HG03457 (cell line): ENCODE results near the gene LSM4.
A peak's percentile ranks its signal among the peaks of the same experiment; 100 is the strongest.
"Not testable (repeated sequence)": the region's sequence is repeated elsewhere in the genome, so short reads cannot be mapped to it uniquely, and the experiment has no call there.

Experiments used
- ATAC-seq: cut with Tn5 transposase; IDR thresholded peaks from one replicate; pipeline ENCODE4 v1.9.1; 2021; ENCODE audit warnings: moderate number of reproducible peaks; ENCODE audit not compliant: unreplicated experiment

Gene LSM4

DNA sequence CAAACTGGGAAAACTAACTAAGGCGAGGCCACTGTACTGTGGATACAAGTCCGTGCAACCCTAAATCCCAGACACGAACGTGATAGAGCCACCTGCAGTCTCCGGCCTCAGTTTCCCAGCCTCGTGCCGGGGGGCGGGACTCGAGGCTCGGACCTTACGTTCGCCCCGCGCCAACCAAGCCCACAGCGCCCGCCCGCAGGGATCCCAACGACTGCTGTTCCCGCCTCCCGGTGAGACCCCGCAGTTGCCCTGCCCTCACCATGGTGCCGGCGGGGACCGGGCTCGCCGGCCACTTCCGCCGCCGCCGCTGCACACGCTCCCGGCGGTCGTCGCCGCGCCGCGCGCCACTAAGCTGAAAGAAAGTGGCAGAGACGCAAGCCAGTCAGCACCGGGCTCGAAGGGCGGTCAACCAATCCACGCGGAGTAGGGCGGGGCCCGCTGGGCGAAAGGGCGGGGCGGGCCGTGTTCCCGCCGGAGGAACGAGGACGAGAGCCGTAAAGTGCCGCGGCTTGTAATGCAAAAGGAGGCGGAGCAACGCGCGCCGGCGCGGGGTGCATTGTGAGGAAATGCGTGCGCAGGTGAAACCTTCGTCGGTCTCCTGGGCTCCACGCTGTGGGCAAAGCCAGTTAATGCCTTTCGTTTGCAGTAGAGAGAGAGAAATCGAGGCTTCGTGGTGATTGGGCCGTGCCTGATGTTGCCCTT is at the start of gene LSM4:
Gene LSM4, minus strand, starts transcription at position 318 of the 702 bp plus-strand sequence. Its CDS starts 56 bp downstream, at position 262.
- peak; percentile 76 for ATAC-seq

DNA sequence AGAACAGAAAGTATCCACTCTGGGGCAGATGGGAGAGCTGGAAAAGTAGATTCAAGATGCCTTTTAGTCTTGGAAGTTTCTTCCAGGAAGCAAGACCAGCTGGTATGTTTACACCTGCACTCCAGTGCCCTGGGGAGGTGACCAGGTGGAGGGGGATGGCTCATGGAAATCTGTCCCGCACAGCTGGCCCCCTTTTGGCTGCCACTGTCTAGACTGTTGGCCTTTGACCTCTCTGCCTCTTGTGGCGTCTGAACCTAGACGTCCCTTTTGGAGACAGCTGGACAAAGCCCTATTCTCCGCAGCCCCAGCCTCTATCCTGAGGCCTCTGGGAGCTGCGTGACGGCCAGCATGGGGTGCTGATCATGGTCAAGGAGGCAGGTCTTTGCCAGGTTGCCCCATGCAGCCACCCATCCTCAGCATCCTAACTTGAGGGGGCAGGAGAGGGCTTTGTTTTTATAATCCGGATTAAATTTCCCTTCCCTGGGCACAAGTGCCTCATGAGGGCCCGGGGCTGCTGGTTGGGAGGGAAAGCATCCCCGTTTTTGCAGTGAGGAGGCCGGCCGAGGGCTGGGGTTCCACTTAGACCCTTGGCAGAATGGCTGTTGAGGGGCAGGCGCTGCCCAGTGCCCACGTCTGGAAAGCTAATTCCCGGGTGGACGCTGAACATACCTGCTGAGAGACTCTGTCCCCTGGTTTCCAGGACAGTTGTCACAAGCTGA is 45.8 kb upstream of the LSM4 start:
- ATAC-seq = no peak

DNA sequence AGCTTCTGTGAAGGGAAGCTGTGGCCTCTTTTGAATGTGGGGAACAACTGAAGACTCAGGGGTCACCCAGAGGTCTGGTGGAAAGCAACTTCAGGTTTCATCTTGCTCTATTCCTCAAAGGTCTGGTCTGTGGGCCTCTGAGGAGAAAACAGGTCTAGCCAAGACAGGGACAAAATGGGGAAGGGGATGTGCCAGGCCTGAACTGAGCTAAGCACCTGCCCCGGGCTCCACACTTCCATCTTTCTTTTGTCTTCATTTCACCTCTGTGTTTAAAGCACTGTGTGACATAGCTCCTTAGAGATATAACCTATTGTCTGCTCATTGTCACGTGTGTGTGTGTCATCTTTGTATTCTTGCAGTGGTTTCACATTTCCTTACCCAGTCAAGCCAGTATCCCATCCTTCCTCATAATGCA is 43.2 kb upstream of the LSM4 start:
- ATAC-seq = no peak

DNA sequence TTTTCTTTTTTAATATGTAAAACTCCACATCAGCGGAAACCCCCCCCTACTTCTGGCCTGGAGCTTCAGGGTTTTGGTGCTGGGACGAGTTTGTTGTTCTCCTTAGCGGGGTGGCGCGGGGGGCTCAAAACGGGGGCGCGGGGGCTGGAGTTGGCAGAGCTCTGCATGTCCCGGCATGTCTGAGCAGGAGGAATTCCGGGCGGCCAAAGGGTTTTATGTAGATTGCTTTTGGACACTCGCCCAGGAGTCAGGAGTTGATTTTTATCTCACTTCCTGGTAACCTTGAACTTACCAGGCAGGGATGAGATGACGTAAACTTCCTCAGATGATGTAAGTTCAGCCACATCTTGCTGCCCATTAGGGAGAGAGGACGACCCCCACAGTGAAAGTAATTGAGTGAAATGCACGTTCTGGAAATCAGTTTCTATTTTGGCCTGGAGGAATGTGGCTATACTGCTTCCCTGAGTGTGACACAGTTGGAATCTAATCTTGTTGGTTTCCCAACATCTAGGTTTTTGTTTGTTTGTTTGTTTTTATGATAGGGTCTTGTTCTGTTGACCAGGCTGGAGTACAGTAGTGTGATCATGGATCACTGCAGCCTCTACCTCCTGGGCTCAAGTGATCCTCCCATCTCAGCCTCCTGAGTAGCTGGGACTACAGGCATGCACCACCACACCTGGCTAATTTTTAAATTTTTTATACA is 42.1 kb upstream of the LSM4 start:
- ATAC-seq = no peak

DNA sequence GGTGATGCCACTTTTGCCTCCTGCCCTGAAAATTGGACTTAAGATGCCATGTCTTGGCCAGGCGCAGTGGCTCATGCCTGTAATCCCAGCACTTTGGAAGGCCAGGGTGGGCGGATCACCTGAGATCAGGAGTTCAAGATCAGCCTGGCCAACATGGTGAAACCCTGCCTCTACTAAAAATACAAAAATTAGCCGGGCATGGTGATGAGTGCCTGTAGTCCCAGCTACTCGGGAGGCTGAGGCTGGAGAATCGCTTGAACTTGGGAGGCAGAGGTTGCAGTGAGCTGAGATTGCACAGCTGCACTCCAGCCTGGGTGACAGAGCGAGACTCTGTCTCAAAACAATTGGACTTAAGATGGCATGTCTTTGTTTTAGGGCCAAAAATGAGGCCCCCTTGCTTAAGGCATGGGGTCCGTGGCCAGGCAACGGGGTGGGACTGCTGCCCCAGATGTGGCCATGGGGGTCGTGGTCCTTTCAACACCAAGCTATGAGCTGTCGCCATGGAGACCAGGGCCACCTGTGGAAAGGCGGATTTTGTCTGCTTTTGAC is 41.5 kb upstream of the LSM4 start:
- not testable (repeated sequence) for ATAC-seq

DNA sequence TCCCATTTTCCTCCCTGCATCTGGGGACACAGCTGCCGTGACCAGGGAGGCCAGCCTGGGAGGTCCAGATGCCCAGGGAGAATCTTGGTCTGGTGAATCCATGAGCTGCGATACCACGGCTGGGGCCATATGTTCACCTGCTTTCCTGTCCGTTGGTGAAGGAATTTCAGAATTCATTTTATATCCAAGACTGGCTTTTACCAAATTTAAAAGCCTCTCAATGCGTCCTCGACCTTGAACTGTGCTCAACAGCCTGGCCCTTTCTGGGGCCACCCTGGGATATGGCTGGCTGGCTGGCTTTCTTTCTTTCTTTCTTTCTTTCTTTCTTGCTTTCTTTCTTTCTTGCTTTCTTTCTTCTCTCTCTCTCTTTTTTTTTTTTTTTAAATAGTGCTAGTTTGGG is 40.9 kb upstream of the LSM4 start:
- ATAC-seq = no peak

DNA sequence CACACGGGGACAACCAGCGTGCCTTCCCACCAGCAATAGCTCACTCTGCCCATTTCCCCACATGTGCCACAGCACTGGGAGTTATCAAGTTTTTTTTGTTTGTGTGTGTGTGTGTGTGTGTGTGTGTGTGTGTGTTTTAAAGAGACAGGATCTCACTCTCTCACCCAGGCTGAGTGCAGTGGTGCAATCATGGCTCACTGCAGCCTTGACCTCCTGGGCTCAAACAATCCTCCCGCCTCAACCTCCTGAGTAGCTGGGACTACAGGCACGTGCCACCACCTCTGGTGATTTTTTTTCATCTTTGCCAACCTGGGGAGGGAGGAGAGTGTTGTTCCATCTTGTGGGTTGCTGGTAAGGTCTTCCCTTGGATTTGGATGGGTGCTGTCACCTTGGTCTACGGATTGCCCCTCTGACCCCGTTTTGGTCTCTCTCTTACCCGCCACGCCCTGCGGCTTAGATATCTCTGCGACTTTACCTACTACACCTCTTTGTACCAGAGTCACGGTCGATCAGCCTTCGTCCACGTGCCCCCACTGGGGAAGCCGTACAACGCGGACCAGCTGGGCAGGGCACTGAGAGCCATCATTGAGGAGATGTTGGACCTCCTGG is 40.2 kb upstream of the LSM4 start:
- ATAC-seq = no peak

DNA sequence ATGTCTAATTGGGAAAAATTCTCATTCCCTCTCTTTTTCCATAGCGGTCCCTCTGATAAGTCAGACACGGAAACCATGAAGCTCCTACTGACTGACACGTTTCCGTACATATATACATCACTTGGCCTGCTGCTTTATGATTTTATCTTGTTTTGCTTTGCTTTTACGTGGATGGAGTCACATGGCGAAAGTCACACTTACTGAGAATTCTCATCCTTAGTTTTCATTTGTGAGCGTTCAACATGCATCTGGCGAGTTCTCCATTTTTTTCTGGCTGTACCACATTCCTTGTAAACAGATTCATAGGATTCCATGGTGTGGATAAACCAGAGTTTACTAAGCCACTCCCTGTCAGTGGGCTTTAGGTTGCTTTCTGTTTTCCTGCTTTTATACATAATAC is 38.8 kb upstream of the LSM4 start:
- ATAC-seq = no peak

DNA sequence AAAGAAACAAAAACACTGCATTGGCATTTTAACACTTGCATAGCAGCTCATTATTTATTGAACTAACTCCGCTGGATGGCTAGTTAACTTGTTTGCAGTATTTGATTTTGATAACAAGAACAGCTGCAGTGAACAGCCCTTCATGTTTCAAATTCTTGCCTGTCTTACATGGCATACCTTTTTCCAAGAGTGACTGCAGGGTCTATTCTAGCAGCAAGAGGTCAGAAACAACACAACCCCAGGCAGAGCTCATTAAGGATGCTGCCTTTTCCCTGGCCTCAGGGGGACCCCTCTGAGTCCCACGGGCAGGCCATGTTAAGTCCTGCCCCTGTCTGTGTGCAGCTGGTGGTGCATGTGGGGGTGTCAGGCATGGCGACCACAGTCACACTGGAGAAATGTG is 34.2 kb upstream of the LSM4 start:
- ATAC-seq = no peak

DNA sequence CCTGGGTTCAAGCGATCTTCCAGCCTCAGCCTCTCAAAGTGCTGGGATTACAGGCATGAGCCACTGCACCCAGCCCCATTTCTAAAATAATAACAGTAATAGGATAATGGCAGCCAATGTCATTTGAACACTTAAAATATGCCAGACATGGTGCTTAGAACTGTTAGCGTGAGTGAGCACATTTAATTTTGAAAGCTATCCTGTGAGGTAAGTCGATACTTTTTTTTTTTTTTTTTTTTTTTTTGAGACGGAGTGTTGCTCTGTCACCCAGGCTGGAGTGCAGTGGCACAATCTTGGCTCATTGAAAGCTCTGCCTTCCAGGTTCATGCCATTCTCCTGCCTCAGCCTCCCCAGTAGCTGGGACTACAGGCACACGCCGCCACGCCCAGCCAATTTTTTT is 31.9 kb upstream of the LSM4 start:
- ATAC-seq = not testable (repeated sequence)

DNA sequence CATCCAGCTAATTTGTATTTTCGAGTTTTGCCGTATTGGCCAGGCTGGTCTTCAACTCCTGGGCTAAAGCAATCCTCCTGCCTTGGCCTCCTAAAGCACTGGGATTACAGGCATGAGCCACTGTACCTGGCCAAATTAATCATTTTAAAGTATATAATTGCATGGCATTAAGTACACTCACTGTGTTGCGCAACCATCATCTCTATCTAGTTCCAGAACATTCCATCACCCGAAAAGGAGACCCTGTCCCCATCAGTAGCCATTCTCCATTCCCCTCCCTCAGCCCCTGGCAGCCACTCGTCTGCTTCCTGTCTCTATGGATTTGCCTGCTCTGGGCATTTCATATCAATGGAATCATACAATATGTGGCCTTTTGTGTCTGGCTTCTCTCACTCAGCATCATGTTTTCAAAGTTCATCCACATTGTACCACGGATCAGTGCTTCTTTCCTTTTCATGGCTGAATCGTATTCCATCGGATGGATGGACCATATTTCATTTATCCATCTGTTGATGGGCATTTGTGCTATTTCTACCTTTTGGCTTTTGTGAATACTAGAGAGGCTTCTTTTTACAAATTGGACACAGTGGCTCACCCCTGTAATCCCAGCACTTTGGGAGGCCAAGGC is 30.6 kb upstream of the LSM4 start:
- ATAC-seq = no peak

DNA sequence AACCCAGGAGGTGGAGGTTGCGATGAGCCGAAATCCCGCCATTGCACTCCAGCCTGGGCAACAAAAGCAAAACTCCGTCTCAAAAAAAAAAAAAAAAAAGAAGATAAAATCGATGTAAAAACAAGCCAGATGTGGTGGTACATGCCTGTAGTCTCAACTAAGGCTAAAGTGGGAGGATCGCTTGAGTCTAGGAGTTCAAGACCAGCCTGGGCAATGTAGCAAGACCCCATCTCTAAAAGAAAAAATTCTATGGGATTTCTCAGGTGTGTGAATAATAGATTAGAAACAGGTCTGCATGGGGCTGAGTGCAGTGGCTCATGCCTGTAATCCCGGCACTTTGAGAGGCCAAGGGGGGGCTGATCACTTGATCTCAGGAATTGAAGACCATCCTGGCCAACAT is 28.7 kb upstream of the LSM4 start:
- no peak for ATAC-seq

DNA sequence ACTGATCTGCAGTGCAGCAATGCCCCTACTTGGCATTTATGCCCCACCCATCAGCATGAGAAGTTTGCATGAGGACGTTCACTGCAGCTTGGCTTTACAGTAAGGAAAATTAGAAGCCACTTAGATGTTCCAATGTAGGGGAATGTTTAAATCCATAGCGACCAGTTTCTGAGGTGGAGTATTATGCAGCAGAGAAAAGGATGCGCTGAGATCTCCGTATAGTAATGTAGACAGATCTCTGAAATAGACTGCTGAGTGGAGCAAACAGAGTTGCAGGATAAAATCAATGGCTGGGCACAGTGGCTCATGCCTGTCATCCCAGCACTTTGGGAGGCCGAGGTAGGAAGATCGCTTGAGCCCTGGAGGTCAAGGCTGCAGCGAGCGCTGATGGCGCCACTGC is 27.6 kb upstream of the LSM4 start:
- no peak for ATAC-seq

DNA sequence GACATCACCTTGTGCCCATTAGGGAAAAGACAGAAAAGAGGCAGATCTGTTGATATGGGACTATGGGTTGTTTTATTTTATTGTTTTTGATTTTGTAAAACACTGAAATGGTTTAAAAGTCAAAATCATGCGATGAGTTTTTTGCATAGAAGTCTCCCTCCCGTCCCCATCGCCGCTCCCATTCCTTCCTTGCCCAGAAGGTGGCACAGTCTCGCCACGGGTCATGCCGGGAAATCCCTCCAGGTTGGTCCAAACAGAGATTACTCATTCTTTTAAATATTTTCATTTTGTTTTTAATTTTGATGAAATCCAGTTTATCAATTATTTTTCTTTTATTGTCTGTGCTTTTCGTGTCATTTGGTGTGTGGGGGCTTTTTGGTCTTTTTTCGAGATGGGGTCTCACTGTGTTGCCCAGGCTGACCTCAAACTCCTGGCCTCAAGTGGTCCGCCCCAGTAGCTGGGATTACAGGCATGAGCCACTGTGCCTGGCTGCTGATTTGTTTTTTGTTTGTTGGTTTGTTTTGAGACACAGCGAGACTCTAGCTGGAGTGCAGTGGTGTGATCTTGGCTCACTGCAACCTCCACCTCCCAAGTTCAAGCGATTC is 26.8 kb upstream of the LSM4 start:
- no peak for ATAC-seq

DNA sequence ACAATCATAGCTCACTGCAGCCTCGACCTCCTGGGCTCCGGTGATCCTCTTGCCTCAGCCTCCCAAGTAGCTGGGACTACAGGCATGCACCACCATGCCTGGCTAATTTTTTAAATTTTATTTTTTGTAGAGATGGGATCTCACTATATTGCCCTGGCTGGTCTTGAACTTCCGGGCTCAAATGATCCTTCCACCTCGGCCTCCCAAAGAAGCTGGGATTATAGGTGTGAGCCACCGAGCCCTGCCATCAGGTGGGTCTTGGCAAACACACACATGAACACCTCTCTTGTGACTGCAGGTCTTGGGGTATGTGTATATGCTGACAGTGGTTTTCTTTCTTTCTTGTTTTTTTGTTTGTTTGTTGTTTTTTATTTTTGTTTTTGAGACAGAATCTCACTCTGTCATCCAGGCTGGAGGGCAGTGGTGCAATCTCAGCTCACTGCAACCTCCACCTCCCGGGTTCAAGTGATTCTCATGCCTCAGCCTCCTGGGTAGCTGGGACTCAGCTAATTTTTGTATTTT is 26.0 kb upstream of the LSM4 start:
- ATAC-seq = not testable (repeated sequence)

DNA sequence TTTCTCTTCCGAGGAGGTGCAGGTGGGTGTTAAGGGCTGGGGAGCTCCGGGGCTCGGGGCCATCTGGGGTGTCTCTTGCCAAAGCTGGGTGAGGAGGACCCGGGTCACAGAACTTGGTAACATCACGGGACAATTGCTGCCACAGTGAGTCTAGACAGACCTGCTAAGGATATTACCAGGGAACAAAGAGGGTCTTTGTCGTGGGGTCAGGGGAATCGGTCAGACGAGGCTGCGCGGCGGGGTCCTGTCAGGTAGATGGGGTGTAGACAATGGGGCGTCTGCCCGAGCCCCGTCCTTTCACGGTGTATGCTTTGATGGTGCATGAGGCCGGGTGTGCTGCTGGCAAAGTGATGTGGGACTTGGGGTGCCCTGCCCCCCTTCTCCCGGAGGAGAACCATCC is 25.3 kb upstream of the LSM4 start:
- no peak for ATAC-seq

DNA sequence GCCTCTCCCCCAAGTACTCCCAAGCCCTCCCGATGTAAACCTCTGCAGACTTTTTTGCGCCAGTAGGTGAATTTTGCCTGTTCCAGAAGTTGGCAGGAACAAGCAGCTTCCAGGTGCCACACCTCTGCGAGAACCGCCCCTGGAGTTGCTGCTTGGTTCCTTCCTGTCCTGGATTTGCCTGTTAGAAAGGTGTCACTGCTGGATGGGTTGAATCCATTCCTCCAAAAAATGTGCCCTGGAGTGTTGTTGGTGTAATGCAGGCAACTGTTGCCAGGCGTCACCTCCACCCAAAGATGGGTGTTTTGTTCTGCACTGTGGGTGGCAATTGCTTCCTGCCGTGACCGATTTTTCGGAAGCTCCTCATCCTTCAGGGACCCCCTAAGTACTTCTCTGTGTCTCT is 23.2 kb upstream of the LSM4 start:
- no peak for ATAC-seq

DNA sequence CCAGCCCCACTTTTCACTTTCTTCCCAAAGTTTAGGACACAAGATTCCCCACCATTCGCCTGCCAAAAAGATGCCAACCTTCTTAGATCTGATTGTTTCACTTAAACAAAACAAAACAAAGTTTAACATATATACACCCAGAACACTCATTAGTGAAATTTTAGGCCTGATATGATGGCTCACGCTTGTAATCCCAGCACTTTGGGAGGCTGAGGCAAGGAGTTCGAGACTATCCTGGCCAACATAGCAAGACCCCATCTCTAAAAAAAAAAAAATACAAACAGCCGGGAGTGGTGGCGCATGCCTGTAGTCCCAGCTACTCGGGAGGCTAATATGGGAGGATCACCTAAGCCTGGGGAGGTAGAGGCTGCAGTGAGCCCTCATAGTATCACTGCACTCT is 22.4 kb upstream of the LSM4 start:
- ATAC-seq = no peak

DNA sequence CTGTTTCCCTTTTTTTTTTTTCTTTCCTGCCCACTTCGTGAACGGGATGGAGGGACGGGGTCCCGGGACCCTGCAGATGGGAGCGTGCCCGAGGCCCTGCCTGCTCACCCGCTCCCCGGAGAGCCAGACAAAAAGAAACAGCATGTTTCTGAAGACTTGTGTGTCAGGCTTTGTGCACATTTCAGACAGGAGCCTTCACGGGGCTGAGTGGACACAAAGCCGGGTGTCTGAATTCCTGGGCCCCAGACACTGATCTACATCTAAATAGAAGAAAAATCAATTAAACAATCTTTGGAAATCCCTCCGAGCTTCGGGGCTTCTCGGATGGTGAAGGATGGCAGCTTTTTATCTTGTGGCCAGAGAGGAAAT is 21.7 kb upstream of the LSM4 start:
- no peak for ATAC-seq

DNA sequence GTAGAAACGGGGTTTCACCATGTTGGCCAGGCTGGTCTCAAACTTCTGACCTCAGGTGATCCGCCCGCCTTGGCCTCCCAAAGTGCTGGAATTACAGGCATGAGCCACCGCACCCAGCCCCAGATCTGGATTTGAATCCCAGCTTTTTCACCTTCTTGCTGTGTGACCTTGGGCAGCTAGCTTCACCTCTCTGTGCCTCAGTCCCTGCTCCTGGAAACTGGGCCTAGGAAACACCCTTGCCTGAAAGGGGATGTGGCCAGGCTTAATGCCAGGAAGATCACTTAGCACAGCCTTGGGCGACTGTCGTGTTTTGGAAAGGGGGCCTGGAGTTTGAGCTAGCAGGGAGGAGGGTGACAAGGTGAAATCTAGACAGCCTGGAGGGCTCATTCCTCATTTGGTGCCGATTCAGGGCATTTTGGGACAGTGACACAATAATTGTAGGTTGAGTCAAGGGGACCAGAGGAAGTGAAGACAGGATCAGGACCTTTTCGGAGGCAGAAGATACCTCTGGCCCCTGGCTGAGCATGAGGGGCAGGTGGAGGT is 19.3 kb upstream of the LSM4 start:
- ATAC-seq = no peak
